Spleen (tissue), 7 donors: ENCODE data around the gene PIK3CB.

Experiments
- CTCF ChIP-seq, 11 experiments: fragments of 200-600 bp in 7 of 11; fragments of 450-650 bp in 4 of 11; sonication (generic) in 4 of 11; IDR thresholded peaks in 8 of 11; conservative IDR thresholded peaks in 3 of 11; 1 replicate in 7 of 11; 2 replicates in 4 of 11; pipeline versions ENCODE4 v1.4.0 to v1.8.0; 2016 to 2021; ENCODE audit warnings: antibody characterized with exemption in 11 of 11, inconsistent platforms in 4 of 11, mild to moderate bottlenecking in 1 of 11
- POLR2A ChIP-seq, 3 donors: fragments of 450-650 bp; IDR thresholded peaks; one replicate each; pipeline ENCODE4 v1.5.1; 2017; ENCODE audit warnings: antibody characterized with exemption in 3 of 3, mild to moderate bottlenecking in 1 of 3
- POLR2AphosphoS5 ChIP-seq, 3 donors: sonication (generic); formaldehyde crosslinking; IDR thresholded peaks; one replicate each; pipeline ENCODE4 v1.5.1; 2017; ENCODE audit warnings: antibody characterized with exemption in 3 of 3
- donor health status: DM: no; HTN: no; CAD: no; lungs with moderate emphysema.
- donor health status: DM: no; HTN: no; CAD: no.
- donor health status: DM: no; HTN: no; CAD: no.

- TF ChIP-seq CTCF (IDR thresholded peaks at IDR 0.05 in 8 of 11, conservative IDR thresholded peaks at IDR 0.05 in 3 of 11) (no peak), POLR2A (IDR thresholded peaks at IDR 0.05) (no peak), POLR2AphosphoS5 (IDR thresholded peaks at IDR 0.05) (no peak)
These were observed 143.4 kb downstream of the PIK3CB start for GRCh38 chr3:138691351-138691750.
